K562 (cell line): Measurements from ENCODE around the gene SP100. TPM values are rescaled to one million over a fixed set of nuclear protein-coding genes. Genes with fewer than 3 reads are reported as not detected.
A peak's percentile ranks its signal among the peaks of the same experiment; 100 is the strongest.

Source experiments
- ATAC-seq: fragments of 200-7000 bp; cut with Tn5 transposase; 3 replicates; pipeline ENCODE4 v1.9.1; 2020; ENCODE audit warnings: moderate library complexity
- BruUV-seq: library from RNA; stranded (reverse); fragments of 400-500 nt; replicated peaks from 2 replicates; lab custom pipeline; 2021; lab: Mats Ljungman, UMichigan
- CTCF ChIA-PET: fragments of 300-600 bp; formaldehyde crosslinking; extraction: SDS; loops from one replicate; lab custom pipeline; 2021; ENCODE audit warnings: low intra/inter-chr PET ratio; lab: Yijun Ruan, JAX
- POLR2A ChIA-PET: fragments of 300-600, 350-650 bp; sonication (Branson Sonifier 250); formaldehyde crosslinking; extraction: SDS; loops from one replicate; lab custom pipeline; 2021; ENCODE audit warnings: antibody characterized with exemption, inconsistent platforms; lab: Yijun Ruan, JAX
- DNase-seq, 4 experiments: peaks; one replicate each; pipeline versions ENCODE4 v3.0.0 to v3.0.0-alpha.2; 2011 to 2018; ENCODE audit warnings: low spot score in 3 of 4, mixed read lengths in 3 of 4; ENCODE audit errors: extremely low read depth in 1 of 4
- FAIRE-seq: peaks from 2 replicates; lab custom pipeline; 2011; peaks lifted over from hg19 to GRCh38; lab: Jason Lieb, UNC
- H2AFZ ChIP-seq: 2 replicates; pipeline ENCODE4 v1.6.0; 2011; ENCODE audit warnings: low read depth, low read length, control low read depth, inconsistent platforms
- H3K27ac ChIP-seq: fragments of 200-600 bp; 3 replicates; pipeline ENCODE4 v1.8.0; 2011; ENCODE audit warnings: low read depth, mild to moderate bottlenecking, control low read depth, inconsistent platforms, low read length, moderate library complexity, mixed read lengths; ENCODE audit errors: extremely low read depth
- H3K27me3 ChIP-seq, 2 experiments: fragments of 300-600 bp in 1 of 2; 2 replicates in 1 of 2; 3 replicates in 1 of 2; pipeline versions ENCODE4 v1.6.0 to v1.8.0; 2011; ENCODE audit warnings: inconsistent platforms in 2 of 2, low read length in 2 of 2, mild to moderate bottlenecking in 1 of 2, mixed read lengths in 1 of 2, moderate library complexity in 1 of 2; ENCODE audit not compliant: control insufficient read depth in 2 of 2, insufficient read depth in 2 of 2
- H3K36me3 ChIP-seq: fragments of 300-600 bp; 3 replicates; pipeline ENCODE4 v1.8.0; 2011; ENCODE audit warnings: mild to moderate bottlenecking, low read length, inconsistent platforms; ENCODE audit not compliant: control insufficient read depth, insufficient read depth
- H3K4me1 ChIP-seq, 2 experiments: fragments of 200-600 bp in 1 of 2; replicated peaks in 1 of 2; 2 replicates in 1 of 2; 3 replicates in 1 of 2; pipeline versions ENCODE4 v1.5.1 to v1.8.0; 2011; ENCODE audit warnings: inconsistent platforms in 2 of 2, low read length in 2 of 2, mild to moderate bottlenecking in 1 of 2, mixed read lengths in 1 of 2, moderate library complexity in 1 of 2; ENCODE audit not compliant: control insufficient read depth in 2 of 2, insufficient read depth in 2 of 2
- H3K4me2 ChIP-seq: 2 replicates; pipeline ENCODE4 v1.6.1; 2011; ENCODE audit warnings: low read length, control low read depth, inconsistent platforms, mixed read lengths; ENCODE audit not compliant: insufficient read depth
- H3K4me3 ChIP-seq: fragments of 200-600 bp; sonication (generic), shearing (Covaris generic); 2 replicates; pipeline ENCODE4 v1.5.1; 2016; ENCODE audit warnings: control low read depth, inconsistent platforms
- H3K79me2 ChIP-seq: fragments of 200-600 bp; 3 replicates; pipeline ENCODE4 v1.8.0; 2011; ENCODE audit warnings: low read length, inconsistent platforms; ENCODE audit not compliant: control insufficient read depth, insufficient read depth
- H3K9ac ChIP-seq, 2 experiments: 2 replicates each; pipeline versions ENCODE4 v1.6.0 to v1.6.1; 2011; ENCODE audit warnings: low read depth in 2 of 2, low read length in 2 of 2, control low read depth in 1 of 2, inconsistent platforms in 1 of 2, mild to moderate bottlenecking in 1 of 2, mixed read lengths in 1 of 2; ENCODE audit not compliant: insufficient read depth in 1 of 2
- H3K9me1 ChIP-seq: one replicate; pipeline ENCODE4 v1.6.0; 2011; ENCODE audit warnings: inconsistent platforms, mild to moderate bottlenecking, low read length, moderate library complexity; ENCODE audit not compliant: control insufficient read depth, insufficient read depth
- H3K9me3 ChIP-seq: replicated peaks from 2 replicates; pipeline ENCODE4 v1.5.1; 2011; ENCODE audit warnings: low read depth, low read length, inconsistent platforms; ENCODE audit not compliant: control insufficient read depth, insufficient read depth
- H4K20me1 ChIP-seq: replicated peaks from 2 replicates; pipeline ENCODE4 v1.6.1; 2011; ENCODE audit warnings: low read length, inconsistent platforms, mixed read lengths; ENCODE audit not compliant: control insufficient read depth, insufficient read depth
- PHB ChIP-seq: fragments of 250-450 bp; sonication (Bioruptor Pico); IDR thresholded peaks from 2 replicates; pipeline ENCODE4 v1.5.0; 2021
- SPI1 ChIP-seq: IDR thresholded peaks from 2 replicates; pipeline ENCODE4 v1.6.1; 2011; ENCODE audit warnings: low read depth, low read length, control low read depth, borderline replicate concordance
- SUPT5H ChIP-seq: fragments of 450-650 bp; IDR thresholded peaks from 2 replicates; pipeline ENCODE4 v1.6.1; 2016
- YY1 ChIP-seq, 3 experiments: IDR thresholded peaks; 2 replicates each; pipeline ENCODE4 v1.6.1; 2011; ENCODE audit warnings: low read length in 2 of 3, mild to moderate bottlenecking in 2 of 3, moderate library complexity in 2 of 3, borderline replicate concordance in 1 of 3, control low read depth in 1 of 3, low read depth in 1 of 3; ENCODE audit not compliant: insufficient read depth in 3 of 3, insufficient replicate concordance in 2 of 3, control insufficient read depth in 1 of 3, insufficient read length in 1 of 3; ENCODE audit errors: extremely low read depth in 1 of 3
- ZNF780A ChIP-seq: fragments of 250-450 bp; sonication (Bioruptor Pico); IDR thresholded peaks from 2 replicates; pipeline ENCODE4 v1.5.0; 2021; ENCODE audit warnings: mild to moderate bottlenecking
- WGBS: fragments of 100-300 bp; shearing (Covaris generic); methylation state at CpG from one replicate; pipeline ENCODE4 v1.1.6; 2016; ENCODE audit warnings: low coverage, mixed read lengths; ENCODE audit not compliant: insufficient coverage; ENCODE audit errors: missing lambda C conversion rate; 5-methylcytosine and 5-hydroxymethylcytosine counted together
- in situ Hi-C: fragments of 300-500 bp; cut with MboI; formaldehyde crosslinking; loops from 4 replicates; pipeline ENCODE4 v1.15.0; 2018; ENCODE audit warnings: inconsistent platforms, mixed read lengths
- intact Hi-C: fragments of 100-400 bp; cut with micrococcal nuclease; formaldehyde crosslinking; loops from 2 replicates; pipeline ENCODE4 v1.14.2; 2022
- polyA plus RNA-seq, 8 experiments: library from polyadenylated mRNA; depleted of rRNA in 4 of 8; stranded (reverse) in 5 of 8; unstranded in 3 of 8; fragments of >200 nt; fragmentation: Nextera tagmentation in 2 of 8; fragmentation: Illumina TruSeq in 1 of 8; extraction: Ambion mirVana in 2 of 8; extraction: Trizol in 1 of 8; gene quantifications; 2 replicates each; pipeline versions ENCODE4 v1.2.1 to v1.2.3, GENCODE V29; 2011 to 2014; ENCODE audit warnings: inconsistent platforms in 1 of 8, missing spikeins in 1 of 8
- total RNA-seq, 7 experiments: library from RNA; depleted of rRNA in 6 of 7; stranded (reverse); fragments of >200 nt in 6 of 7; fragmentation: Illumina TruSeq in 2 of 7; extraction: Trizol in 2 of 7; gene quantifications; 2 replicates each; pipeline versions ENCODE4 v1.2.1 to v1.2.3, GENCODE V29; 2011 to 2021; ENCODE audit warnings: low replicate concordance in 1 of 7
- TF ChIP-seq, protein P1 (sequence below): fragments of 450-650 bp; IDR thresholded peaks from 2 replicates; pipeline ENCODE4 v1.6.1; 2018; ENCODE audit not compliant: partially characterized antibody
- TF ChIP-seq, protein P2 (sequence below): sonication (generic); formaldehyde crosslinking; IDR thresholded peaks from 2 replicates; pipeline ENCODE4 v1.8.0; 2022; ENCODE audit warnings: mild to moderate bottlenecking, missing genetic modification reagents

The SP100 gene
- total and polyA plus RNA-seq, 9 of the 15 experiments (the other 6 are each of a cell fraction or from before 2014, with no cell fraction given), result 19.2 to 39.2 (median 34.6) TPM

DNA sequence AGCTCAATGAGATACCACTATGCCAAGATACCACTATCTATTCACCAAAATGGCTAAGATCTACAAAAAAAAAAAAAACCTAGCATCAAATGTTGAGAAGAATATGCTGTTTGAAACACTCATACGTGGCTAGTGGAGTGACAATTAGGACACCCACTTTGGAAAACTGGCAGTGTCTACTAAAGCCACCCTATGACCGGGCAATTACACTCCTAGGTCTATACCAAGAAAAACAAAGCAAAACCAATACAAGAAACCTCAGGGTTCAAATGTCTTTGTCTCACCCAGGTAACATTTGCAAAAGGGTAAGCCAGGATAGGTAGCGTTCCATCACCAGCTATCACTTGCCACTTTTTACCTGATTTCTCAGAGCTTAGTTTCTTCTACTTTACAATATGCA, 173.0 kb downstream of the SP100 start:
- in situ Hi-C loops, result no loop called here
- H3K9me3 ChIP-seq, result no peaks in the 10 kb centered on the region
- POLR2A ChIA-PET, result no interaction called here
- H3K4me3 ChIP-seq, result no peak overlapping the region
- H3K9ac ChIP-seq, result no peak overlapping the region
- TF ChIP-seq ZNF780A (CRISPR knock-in tag), result no peak
- TF ChIP-seq, all 486 proteins: peak for 0
- H3K4me2 ChIP-seq, result no peak overlapping the region
- BruUV-seq, result no TSS peak
- H3K4me1 ChIP-seq, result no peaks in the 10 kb centered on the region
- H3K79me2 ChIP-seq, result no peaks in the 10 kb centered on the region
- H3K9me1 ChIP-seq, result no peaks in the 10 kb centered on the region
- no peaks in the 10 kb centered on the region for H4K20me1 ChIP-seq
- no peak overlapping the region for H3K27ac ChIP-seq
- FAIRE-seq, result no peak
- no peak for ATAC-seq
- 35% methylated on average over 3 of the region's 3 CpGs for WGBS
- intact Hi-C loops, result no loop called here
- H3K27me3 ChIP-seq, result no peaks in the 10 kb centered on the region
- H2AFZ ChIP-seq, result no peak overlapping the region
- DNase-seq, result no peak
- CTCF ChIA-PET, result no interaction called here
- no peaks in the 10 kb centered on the region for H3K36me3 ChIP-seq

DNA sequence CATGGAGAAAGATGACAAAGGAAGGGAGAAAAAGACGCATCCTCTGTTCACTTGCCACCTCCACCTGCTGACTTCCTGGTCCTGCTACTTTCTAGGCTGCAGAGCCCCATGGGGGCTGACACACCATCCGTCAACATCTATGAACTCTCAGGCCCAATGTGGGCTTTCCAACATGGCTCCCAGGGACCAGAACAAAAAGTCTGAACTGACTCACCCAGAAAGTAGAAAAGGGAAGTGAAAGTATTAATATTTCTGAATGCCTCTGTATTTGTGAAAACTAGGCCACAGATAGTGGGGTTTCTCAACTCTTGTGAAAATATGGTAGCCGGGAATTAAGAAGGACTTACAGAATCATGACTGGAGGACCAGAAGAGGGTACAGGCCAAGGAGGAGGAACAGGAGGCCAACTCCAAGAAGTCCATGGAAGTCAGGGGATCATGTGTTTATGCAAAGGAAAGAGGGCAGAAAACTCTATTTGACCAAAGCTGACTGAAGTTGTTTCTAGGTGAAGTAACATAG, 173.6 kb downstream of the SP100 start:
- Histone ChIP-seq H2AFZ (peak overlapping the region; percentile 4; the same call in 1 of the 2 replicates), H3K4me2 (no peak overlapping the region), H3K4me1 (no peaks in the 10 kb centered on the region), H3K9me3 (no peaks in the 10 kb centered on the region), H3K27me3 (no peaks in the 10 kb centered on the region), H3K27ac (no peak overlapping the region), H4K20me1 (no peaks in the 10 kb centered on the region), H3K79me2 (no peaks in the 10 kb centered on the region), H3K4me3 (no peak overlapping the region), H3K9ac (no peak overlapping the region), H3K9me1 (no peaks in the 10 kb centered on the region), H3K36me3 (no peaks in the 10 kb centered on the region)
- ChIA-PET POLR2A (no interaction called here), CTCF (no interaction called here)
- 45% methylated on average over 3 of the region's 3 CpGs for WGBS
- no peak for ATAC-seq
- in situ Hi-C loops (no loop called here), intact Hi-C loops (no loop called here)
- BruUV-seq, result no TSS peak
- FAIRE-seq, result no peak
- DNase-seq, result no peak
- TF ChIP-seq SPI1 (peak; percentile 51; the same call in 1 of the 2 replicates), SUPT5H (no peak), PHB (CRISPR knock-in tag) (no peak), YY1 (IDR thresholded peaks at IDR 0.05; ENCODE audit: borderline replicate concordance in 1 of 3, control insufficient read depth in 1 of 3, extremely low read depth in 1 of 3, insufficient read depth in 3 of 3, insufficient read length in 1 of 3, insufficient replicate concordance in 2 of 3, low read depth in 1 of 3, low read length in 2 of 3) (peak in 1 of 3 experiments; percentile 65)
- TF ChIP-seq, protein P1, sequence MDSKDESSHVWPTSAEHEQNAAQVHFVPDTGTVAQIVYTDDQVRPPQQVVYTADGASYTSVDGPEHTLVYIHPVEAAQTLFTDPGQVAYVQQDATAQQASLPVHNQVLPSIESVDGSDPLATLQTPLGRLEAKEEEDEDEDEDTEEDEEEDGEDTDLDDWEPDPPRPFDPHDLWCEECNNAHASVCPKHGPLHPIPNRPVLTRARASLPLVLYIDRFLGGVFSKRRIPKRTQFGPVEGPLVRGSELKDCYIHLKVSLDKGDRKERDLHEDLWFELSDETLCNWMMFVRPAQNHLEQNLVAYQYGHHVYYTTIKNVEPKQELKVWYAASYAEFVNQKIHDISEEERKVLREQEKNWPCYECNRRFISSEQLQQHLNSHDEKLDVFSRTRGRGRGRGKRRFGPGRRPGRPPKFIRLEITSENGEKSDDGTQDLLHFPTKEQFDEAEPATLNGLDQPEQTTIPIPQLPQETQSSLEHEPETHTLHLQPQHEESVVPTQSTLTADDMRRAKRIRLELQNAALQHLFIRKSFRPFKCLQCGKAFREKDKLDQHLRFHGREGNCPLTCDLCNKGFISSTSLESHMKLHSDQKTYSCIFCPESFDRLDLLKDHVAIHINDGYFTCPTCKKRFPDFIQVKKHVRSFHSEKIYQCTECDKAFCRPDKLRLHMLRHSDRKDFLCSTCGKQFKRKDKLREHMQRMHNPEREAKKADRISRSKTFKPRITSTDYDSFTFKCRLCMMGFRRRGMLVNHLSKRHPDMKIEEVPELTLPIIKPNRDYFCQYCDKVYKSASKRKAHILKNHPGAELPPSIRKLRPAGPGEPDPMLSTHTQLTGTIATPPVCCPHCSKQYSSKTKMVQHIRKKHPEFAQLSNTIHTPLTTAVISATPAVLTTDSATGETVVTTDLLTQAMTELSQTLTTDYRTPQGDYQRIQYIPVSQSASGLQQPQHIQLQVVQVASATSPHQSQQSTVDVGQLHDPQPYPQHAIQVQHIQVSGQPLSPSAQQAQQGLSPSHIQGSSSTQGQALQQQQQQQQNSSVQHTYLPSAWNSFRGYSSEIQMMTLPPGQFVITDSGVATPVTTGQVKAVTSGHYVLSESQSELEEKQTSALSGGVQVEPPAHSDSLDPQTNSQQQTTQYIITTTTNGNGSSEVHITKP, result no peak
- TF ChIP-seq, protein P2, sequence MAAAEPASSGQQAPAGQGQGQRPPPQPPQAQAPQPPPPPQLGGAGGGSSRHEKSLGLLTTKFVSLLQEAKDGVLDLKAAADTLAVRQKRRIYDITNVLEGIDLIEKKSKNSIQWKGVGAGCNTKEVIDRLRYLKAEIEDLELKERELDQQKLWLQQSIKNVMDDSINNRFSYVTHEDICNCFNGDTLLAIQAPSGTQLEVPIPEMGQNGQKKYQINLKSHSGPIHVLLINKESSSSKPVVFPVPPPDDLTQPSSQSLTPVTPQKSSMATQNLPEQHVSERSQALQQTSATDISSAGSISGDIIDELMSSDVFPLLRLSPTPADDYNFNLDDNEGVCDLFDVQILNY (CRISPR knock-in tag), result no peak
